HCT116 (cell line): ENCODE measurements around the gene RBFOX2.

ENCODE experiments used
- EZH2 ChIP-seq: fragments of 200-600 bp; sonication (generic); IDR thresholded peaks from 2 replicates; pipeline ENCODE4 v1.6.1; 2017; ENCODE audit warnings: antibody characterized with exemption, mixed run types
- POLR2A ChIP-seq: IDR thresholded peaks from 2 replicates; pipeline ENCODE4 v1.7.0; 2011; ENCODE audit warnings: borderline replicate concordance; ENCODE audit not compliant: insufficient read depth, insufficient read length; ENCODE audit errors: extremely low read depth
- REST ChIP-seq: IDR thresholded peaks from 2 replicates; pipeline ENCODE4 v1.6.1; 2012; ENCODE audit warnings: low read depth
- TF ChIP-seq, protein P1 (sequence below), 3 experiments: fragments of 200-600 bp in 1 of 3; sonication (generic) in 1 of 3; IDR thresholded peaks in 2 of 3; conservative IDR thresholded peaks in 1 of 3; 2 replicates each; pipeline ENCODE4 v1.5.1; 2012 to 2017; ENCODE audit warnings: low read depth in 2 of 3, low read length in 2 of 3, antibody characterized with exemption in 1 of 3, borderline replicate concordance in 1 of 3, control low read depth in 1 of 3, mild to moderate bottlenecking in 1 of 3, mixed read lengths in 1 of 3, mixed run types in 1 of 3, moderate library complexity in 1 of 3; ENCODE audit not compliant: insufficient read depth in 1 of 3

DNA sequence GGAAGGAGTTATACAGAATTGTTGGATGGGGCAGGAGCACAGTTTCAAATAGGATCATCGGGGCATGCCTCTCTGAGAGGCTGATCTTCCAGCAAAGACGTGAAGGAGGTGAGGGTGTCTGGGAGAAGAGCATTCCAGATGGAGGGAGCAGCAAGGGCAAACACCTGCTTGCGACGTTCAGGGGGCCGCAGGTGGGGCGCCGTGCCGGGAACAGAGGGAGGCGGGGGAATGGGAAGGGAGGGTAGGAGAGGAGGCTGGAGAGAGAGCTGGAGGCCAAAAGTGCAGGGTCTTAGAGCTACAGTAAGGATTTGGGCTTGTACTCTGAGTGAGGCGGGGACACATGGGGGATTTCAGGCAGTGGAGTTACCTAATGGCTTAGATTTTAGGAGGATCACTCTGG lies 297.3 kb downstream of the RBFOX2 start:
- TF ChIP-seq POLR2A (no peak), REST (no peak), EZH2 (no peak)
- TF ChIP-seq, protein P1, sequence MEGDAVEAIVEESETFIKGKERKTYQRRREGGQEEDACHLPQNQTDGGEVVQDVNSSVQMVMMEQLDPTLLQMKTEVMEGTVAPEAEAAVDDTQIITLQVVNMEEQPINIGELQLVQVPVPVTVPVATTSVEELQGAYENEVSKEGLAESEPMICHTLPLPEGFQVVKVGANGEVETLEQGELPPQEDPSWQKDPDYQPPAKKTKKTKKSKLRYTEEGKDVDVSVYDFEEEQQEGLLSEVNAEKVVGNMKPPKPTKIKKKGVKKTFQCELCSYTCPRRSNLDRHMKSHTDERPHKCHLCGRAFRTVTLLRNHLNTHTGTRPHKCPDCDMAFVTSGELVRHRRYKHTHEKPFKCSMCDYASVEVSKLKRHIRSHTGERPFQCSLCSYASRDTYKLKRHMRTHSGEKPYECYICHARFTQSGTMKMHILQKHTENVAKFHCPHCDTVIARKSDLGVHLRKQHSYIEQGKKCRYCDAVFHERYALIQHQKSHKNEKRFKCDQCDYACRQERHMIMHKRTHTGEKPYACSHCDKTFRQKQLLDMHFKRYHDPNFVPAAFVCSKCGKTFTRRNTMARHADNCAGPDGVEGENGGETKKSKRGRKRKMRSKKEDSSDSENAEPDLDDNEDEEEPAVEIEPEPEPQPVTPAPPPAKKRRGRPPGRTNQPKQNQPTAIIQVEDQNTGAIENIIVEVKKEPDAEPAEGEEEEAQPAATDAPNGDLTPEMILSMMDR (IDR thresholded peaks at IDR 0.05 in 2 of 3, conservative IDR thresholded peaks at IDR 0.05 in 1 of 3; ENCODE audit: borderline replicate concordance in 1 of 3, insufficient read depth in 1 of 3, low read depth in 2 of 3, low read length in 2 of 3) = no peak
